OCI-LY3 (cell line): Measurements from ENCODE around the gene CMTM3.

Source experiments
- EZH2phosphoT487 ChIP-seq: fragments of 200-600 bp; shearing (Covaris generic); IDR thresholded peaks from 2 replicates; pipeline ENCODE4 v1.6.1; 2018; ENCODE audit warnings: antibody characterized with exemption, mixed run types, low read depth
- TF ChIP-seq, protein P1 (sequence below): fragments of 200-600, 300-600 bp; sonication (generic); IDR thresholded peaks from 2 replicates; pipeline ENCODE4 v1.5.1; 2014; ENCODE audit warnings: antibody characterized with exemption, low read length, low read depth

GRCh38 chr16:66594739-66595138, 9.8 kb upstream of the CMTM3 start:
- TF ChIP-seq, protein P1, sequence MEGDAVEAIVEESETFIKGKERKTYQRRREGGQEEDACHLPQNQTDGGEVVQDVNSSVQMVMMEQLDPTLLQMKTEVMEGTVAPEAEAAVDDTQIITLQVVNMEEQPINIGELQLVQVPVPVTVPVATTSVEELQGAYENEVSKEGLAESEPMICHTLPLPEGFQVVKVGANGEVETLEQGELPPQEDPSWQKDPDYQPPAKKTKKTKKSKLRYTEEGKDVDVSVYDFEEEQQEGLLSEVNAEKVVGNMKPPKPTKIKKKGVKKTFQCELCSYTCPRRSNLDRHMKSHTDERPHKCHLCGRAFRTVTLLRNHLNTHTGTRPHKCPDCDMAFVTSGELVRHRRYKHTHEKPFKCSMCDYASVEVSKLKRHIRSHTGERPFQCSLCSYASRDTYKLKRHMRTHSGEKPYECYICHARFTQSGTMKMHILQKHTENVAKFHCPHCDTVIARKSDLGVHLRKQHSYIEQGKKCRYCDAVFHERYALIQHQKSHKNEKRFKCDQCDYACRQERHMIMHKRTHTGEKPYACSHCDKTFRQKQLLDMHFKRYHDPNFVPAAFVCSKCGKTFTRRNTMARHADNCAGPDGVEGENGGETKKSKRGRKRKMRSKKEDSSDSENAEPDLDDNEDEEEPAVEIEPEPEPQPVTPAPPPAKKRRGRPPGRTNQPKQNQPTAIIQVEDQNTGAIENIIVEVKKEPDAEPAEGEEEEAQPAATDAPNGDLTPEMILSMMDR = no peak
- no peak for TF ChIP-seq EZH2phosphoT487
